Gastroesophageal sphincter (tissue), 3 donors: Measurements from ENCODE around the gene SYK.

Source experiments
- EP300 ChIP-seq: sonication (generic); formaldehyde crosslinking; IDR thresholded peaks from one replicate; pipeline ENCODE4 v1.6.1; 2017; ENCODE audit warnings: antibody characterized with exemption, mild to moderate bottlenecking
- TF ChIP-seq, protein P1 (sequence below), 4 experiments: fragments of 200-600 bp in 2 of 4; fragments of 450-650 bp in 2 of 4; sonication (generic) in 1 of 4; IDR thresholded peaks; one replicate each; pipeline ENCODE4 v1.5.1; 2017 to 2019; ENCODE audit warnings: antibody characterized with exemption in 4 of 4, mild to moderate bottlenecking in 2 of 4, moderate library complexity in 2 of 4

DNA sequence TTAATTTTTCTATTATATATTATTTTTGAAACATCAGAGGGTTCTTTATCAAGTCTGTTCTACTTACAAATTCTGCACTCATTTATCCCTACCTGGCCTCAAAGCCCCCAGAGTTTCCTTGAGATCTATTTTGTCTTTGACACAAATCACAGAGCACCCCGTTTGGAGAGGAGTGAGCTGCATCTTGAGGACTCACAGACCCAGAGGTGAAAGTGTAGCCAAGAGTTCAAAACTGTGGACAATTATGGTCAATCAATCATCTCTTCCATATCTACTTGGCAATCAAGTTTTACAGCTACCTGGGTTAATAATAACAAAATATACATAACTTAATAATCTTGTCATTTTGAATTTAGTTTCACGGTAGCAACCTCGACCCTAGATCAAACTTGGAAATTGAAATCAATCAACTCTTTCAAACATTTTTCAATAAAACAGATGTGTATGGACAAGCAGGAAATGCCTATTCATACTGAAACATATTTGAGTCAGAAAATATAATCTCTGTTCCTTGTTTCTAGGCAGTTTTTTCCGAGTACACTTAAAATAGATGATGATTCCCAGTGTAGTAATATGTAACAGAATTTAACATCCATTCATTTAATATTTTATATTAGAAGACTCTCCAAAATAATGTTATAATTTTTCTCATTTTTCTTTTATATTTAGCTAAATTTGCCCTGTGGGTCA is 13.7 kb upstream of the SYK start:
- TF ChIP-seq, protein P1, sequence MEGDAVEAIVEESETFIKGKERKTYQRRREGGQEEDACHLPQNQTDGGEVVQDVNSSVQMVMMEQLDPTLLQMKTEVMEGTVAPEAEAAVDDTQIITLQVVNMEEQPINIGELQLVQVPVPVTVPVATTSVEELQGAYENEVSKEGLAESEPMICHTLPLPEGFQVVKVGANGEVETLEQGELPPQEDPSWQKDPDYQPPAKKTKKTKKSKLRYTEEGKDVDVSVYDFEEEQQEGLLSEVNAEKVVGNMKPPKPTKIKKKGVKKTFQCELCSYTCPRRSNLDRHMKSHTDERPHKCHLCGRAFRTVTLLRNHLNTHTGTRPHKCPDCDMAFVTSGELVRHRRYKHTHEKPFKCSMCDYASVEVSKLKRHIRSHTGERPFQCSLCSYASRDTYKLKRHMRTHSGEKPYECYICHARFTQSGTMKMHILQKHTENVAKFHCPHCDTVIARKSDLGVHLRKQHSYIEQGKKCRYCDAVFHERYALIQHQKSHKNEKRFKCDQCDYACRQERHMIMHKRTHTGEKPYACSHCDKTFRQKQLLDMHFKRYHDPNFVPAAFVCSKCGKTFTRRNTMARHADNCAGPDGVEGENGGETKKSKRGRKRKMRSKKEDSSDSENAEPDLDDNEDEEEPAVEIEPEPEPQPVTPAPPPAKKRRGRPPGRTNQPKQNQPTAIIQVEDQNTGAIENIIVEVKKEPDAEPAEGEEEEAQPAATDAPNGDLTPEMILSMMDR (IDR thresholded peaks at IDR 0.05): no peak
- no peak for TF ChIP-seq EP300
